Tibial artery (tissue), 4 donors: ENCODE data around the gene CHCHD4.

Source experiments
- DNase-seq, 2 donors: peaks; one replicate each; pipeline ENCODE4 v3.0.0-alpha.2; 2019
- H3K27ac ChIP-seq, 2 donors: fragments of 200-600 bp; sonication (generic) in 1 of 2; 1 replicate in 1 of 2; 2 replicates in 1 of 2; pipeline ENCODE4 v1.5.1; 2018 to 2019; ENCODE audit warnings: mild to moderate bottlenecking in 1 of 2
- H3K27me3 ChIP-seq, 2 donors: fragments of 200-600 bp; sonication (generic) in 1 of 2; one replicate each; pipeline versions ENCODE4 v1.5.1 to v1.6.0; 2016 to 2019
- H3K36me3 ChIP-seq, 3 donors: fragments of 200-600 bp; sonication (generic) in 2 of 3; one replicate each; pipeline ENCODE4 v1.5.1; 2016 to 2019; ENCODE audit warnings: mild to moderate bottlenecking in 2 of 3
- H3K4me1 ChIP-seq, 4 donors: fragments of 200-600 bp; sonication (generic) in 2 of 4; 1 replicate in 3 of 4; 2 replicates in 1 of 4; pipeline ENCODE4 v1.5.1; 2016 to 2019
- H3K4me3 ChIP-seq, 2 donors: fragments of 200-600 bp; sonication (generic) in 1 of 2; 1 replicate in 1 of 2; 2 replicates in 1 of 2; pipeline ENCODE4 v1.5.1; 2018 to 2019; ENCODE audit warnings: mild to moderate bottlenecking in 2 of 2
- H3K9me3 ChIP-seq, 3 donors: fragments of 200-600 bp; sonication (generic) in 1 of 3; one replicate each; pipeline ENCODE4 v1.5.1; 2016 to 2019
- intact Hi-C: fragments of 100-400 bp; cut with DNase I; formaldehyde crosslinking; loops from one replicate; pipeline ENCODE4 v1.15.0; 2023; ENCODE audit warnings: low total_unique reads
- TF ChIP-seq, protein P1 (sequence below), 2 experiments: fragments of 200-600 bp in 1 of 2; fragments of 450-650 bp in 1 of 2; IDR thresholded peaks; one replicate each; pipeline ENCODE4 v1.5.1; 2017 to 2019; ENCODE audit warnings: antibody characterized with exemption in 2 of 2, mild to moderate bottlenecking in 1 of 2, moderate library complexity in 1 of 2

The CHCHD4 gene

DNA sequence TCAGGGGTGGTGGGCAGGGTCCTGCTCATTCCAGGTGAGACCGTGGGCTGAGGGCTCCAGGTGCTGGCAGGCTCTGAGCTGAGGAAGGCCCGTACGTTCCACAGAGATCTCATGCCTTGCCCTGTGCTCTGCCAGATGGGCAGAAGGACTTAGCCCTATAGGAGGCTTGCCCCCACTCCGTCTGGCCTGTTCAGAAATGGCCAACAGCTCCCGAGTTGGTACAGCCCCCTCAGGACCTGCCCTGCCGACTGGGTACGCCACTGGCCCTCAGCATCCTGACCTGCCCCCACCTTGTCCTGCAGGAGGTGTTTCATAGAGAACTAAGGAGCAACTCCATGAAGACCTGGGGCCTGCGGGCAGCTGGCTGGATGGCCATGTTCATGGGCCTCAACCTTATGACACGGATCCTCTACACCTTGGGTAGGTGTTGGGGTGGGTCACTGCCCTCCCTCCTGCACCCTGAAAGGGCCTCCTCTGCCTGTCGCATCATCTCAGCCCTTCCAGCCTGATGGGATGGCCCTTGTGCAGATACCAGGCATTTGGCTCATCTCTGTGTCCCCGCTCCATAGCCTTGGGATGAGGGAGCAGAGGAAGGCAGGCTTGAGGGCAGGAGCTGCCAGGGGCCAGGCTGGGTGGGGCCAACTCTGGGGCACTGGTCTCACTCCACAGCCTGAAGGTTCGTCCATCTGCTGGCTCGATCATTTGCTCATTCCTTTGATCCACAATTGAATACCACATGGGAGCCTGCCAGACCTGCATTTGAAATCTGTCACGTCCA, 14.4 kb upstream of the CHCHD4 start:
- H3K9me3 ChIP-seq, result no peaks in the 10 kb centered on the region
- no peak for DNase-seq
- H3K4me3 ChIP-seq, result no peak overlapping the region
- intact Hi-C loops, result no loop called here
- H3K4me1 ChIP-seq, result peaks cover 0 to 71% (median 54%) of the 10 kb centered on the region in 4 donors
- TF ChIP-seq, protein P1, sequence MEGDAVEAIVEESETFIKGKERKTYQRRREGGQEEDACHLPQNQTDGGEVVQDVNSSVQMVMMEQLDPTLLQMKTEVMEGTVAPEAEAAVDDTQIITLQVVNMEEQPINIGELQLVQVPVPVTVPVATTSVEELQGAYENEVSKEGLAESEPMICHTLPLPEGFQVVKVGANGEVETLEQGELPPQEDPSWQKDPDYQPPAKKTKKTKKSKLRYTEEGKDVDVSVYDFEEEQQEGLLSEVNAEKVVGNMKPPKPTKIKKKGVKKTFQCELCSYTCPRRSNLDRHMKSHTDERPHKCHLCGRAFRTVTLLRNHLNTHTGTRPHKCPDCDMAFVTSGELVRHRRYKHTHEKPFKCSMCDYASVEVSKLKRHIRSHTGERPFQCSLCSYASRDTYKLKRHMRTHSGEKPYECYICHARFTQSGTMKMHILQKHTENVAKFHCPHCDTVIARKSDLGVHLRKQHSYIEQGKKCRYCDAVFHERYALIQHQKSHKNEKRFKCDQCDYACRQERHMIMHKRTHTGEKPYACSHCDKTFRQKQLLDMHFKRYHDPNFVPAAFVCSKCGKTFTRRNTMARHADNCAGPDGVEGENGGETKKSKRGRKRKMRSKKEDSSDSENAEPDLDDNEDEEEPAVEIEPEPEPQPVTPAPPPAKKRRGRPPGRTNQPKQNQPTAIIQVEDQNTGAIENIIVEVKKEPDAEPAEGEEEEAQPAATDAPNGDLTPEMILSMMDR (IDR thresholded peaks at IDR 0.05), result no peak
- H3K27me3 ChIP-seq, result no peaks in the 10 kb centered on the region
- peaks cover 56 to 80% (median 65%) of the 10 kb centered on the region in 3 donors for H3K36me3 ChIP-seq
- peak overlapping the region; percentile 87 to 88 for H3K27ac ChIP-seq

- H3K4me1 ChIP-seq, result peaks cover 0 to 63% (median 47%) of the 10 kb centered on the region in 4 donors
- intact Hi-C loops, result no loop called here
- no peaks in the 10 kb centered on the region for H3K9me3 ChIP-seq
- DNase-seq, result no peak
- H3K4me3 ChIP-seq, result no peak overlapping the region
- H3K36me3 ChIP-seq, result peaks cover 64 to 87% (median 73%) of the 10 kb centered on the region in 3 donors
- TF ChIP-seq, protein P1 (IDR thresholded peaks at IDR 0.05), result no peak
- peak overlapping the region; percentile 87 to 88 for H3K27ac ChIP-seq
- H3K27me3 ChIP-seq, result no peaks in the 10 kb centered on the region
These were observed 13.6 kb upstream of the CHCHD4 start for GRCh38 chr3:14138109-14138877.

- Histone ChIP-seq H3K9me3 (no peaks in the 10 kb centered on the region), H3K4me1 (peaks cover 0 to 54% (median 39%) of the 10 kb centered on the region in 4 donors), H3K27me3 (no peaks in the 10 kb centered on the region), H3K36me3 (peaks cover 73 to 96% (median 81%) of the 10 kb centered on the region in 3 donors), H3K27ac (peak overlapping the region; percentile 87 to 88), H3K4me3 (no peak overlapping the region)
- DNase-seq, result no peak
- TF ChIP-seq, protein P1 (IDR thresholded peaks at IDR 0.05), result no peak
- intact Hi-C loops, result no loop called here
These were observed 12.8 kb upstream of the CHCHD4 start for GRCh38 chr3:14137445-14137844.

- TF ChIP-seq, protein P1 (IDR thresholded peaks at IDR 0.05), result no peak
- DNase-seq, result peak in 1 of 2 donors; percentile 90
- intact Hi-C loops, result no loop called here
- no peak overlapping the region for H3K4me3 ChIP-seq
- H3K9me3 ChIP-seq, result no peaks in the 10 kb centered on the region
- peak overlapping the region; percentile 87 to 88 for H3K27ac ChIP-seq
- H3K36me3 ChIP-seq, result peaks cover 75 to 97% (median 84%) of the 10 kb centered on the region in 3 donors
- peaks cover 0 to 50% (median 34%) of the 10 kb centered on the region in 4 donors for H3K4me1 ChIP-seq
- H3K27me3 ChIP-seq, result no peaks in the 10 kb centered on the region
These were observed 12.3 kb upstream of the CHCHD4 start for GRCh38 chr3:14137004-14137403.

DNA sequence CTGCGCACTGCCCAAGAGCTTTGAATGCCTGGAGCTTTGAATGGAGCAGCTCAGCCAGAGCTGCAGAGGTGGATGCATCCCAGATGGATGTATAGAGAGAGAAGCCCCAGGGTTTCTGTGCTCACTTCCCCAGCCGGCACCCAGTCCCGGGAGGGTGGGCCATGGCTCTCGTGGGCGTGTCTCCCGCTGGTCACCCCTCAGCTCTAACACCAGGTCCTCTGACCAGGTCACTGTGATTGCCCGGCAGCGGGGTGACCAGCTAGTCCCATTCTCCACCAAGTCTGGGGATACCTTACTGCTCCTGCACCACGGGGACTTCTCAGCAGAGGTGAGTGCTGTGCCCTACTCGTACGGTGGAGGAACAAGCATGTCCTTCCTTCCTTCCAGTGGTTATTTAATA, 10.9 kb upstream of the CHCHD4 start:
- Histone ChIP-seq H3K27ac (peak overlapping the region in 1 of 2 donors; percentile 9), H3K4me3 (no peak overlapping the region), H3K36me3 (peaks cover 78 to 97% (median 85%) of the 10 kb centered on the region in 3 donors), H3K4me1 (peaks cover 0 to 36% (median 23%) of the 10 kb centered on the region in 4 donors), H3K9me3 (no peaks in the 10 kb centered on the region), H3K27me3 (no peaks in the 10 kb centered on the region)
- TF ChIP-seq, protein P1 (IDR thresholded peaks at IDR 0.05), result no peak
- DNase-seq, result no peak
- intact Hi-C loops, result no loop called here
